ENCODE results near the gene OR10AD1. TPM values are rescaled to one million over a fixed set of nuclear protein-coding genes. Genes with fewer than 3 reads are reported as not detected.
A peak's percentile ranks its signal among the peaks of the same experiment; 100 is the strongest.

Gene OR10AD1
- total RNA-seq, 1 experiment from 2014 or later, result not detected

- Mint-ChIP-seq H3K4me3 (no peak overlapping the region), H3K36me3 (no peaks in the 10 kb centered on the region), H3K9me3 (no peaks in the 10 kb centered on the region), H3K4me1 (peaks cover 43% of the 10 kb centered on the region), H3K27ac (no peak overlapping the region), H3K27me3 (ENCODE audit: low read depth) (peaks cover 79% of the 10 kb centered on the region)
- no peak for DNase-seq (ENCODE audit: low spot score)
- TF ChIP-seq JUN (CRISPR knock-in tag; IDR thresholded peaks at IDR 0.05), result no peak
- TF ChIP-seq TP53 (CRISPR knock-in tag; IDR thresholded peaks at IDR 0.05), result no peak
- TF ChIP-seq AFF4 (CRISPR knock-in tag; IDR thresholded peaks at IDR 0.05; ENCODE audit: borderline replicate concordance), result no peak
- TF ChIP-seq ZNF263 (CRISPR knock-in tag; IDR thresholded peaks at IDR 0.05; ENCODE audit: low read depth), result no peak
- ChIA-PET POLR2A (no interaction called here), CTCF (interaction anchor here (1.2 kb wide), 2 partner anchors 17 to 276 kb away, joined by 3 to 6 read pairs; partner anchors contain the start of gene VDR)
- no peak for ATAC-seq
Measured at GRCh38 chr12:48180857-48181495, 22.1 kb downstream of the OR10AD1 start.

GRCh38 chr12:48180424-48180823 is 22.7 kb downstream of the OR10AD1 start:
- POLR2A ChIA-PET, result no interaction called here
- peaks cover 43% of the 10 kb centered on the region for H3K4me1 Mint-ChIP-seq
- ATAC-seq (no peak), DNase-seq (ENCODE audit: low spot score) (no peak)
- CTCF ChIA-PET, result interaction anchor here (1.2 to 1.8 kb wide), 2 partner anchors 9 to 231 kb away, joined by 3 to 4 read pairs; no protein-coding TSS in a partner anchor
- H3K4me3 Mint-ChIP-seq, result no peak overlapping the region
- TF ChIP-seq ZNF512 (CRISPR knock-in tag; IDR thresholded peaks at IDR 0.05; ENCODE audit: borderline replicate concordance) (0 out of 2 replicates have a peak, but pooled peaks have one; percentile 68), ZBTB43 (CRISPR knock-in tag; IDR thresholded peaks at IDR 0.05) (no peak)
- no peak overlapping the region for H3K27ac Mint-ChIP-seq
- H3K9me3 Mint-ChIP-seq, result no peaks in the 10 kb centered on the region
- peaks cover 73% of the 10 kb centered on the region for H3K27me3 Mint-ChIP-seq (ENCODE audit: low read depth)
- no peaks in the 10 kb centered on the region for H3K36me3 Mint-ChIP-seq

GRCh38 chr12:48179466-48179865 is 23.6 kb downstream of the OR10AD1 start:
- Mint-ChIP-seq H3K4me1 (peaks cover 38% of the 10 kb centered on the region), H3K27me3 (ENCODE audit: low read depth) (peaks cover 64% of the 10 kb centered on the region), H3K27ac (no peak overlapping the region), H3K4me3 (no peak overlapping the region), H3K36me3 (no peaks in the 10 kb centered on the region), H3K9me3 (no peaks in the 10 kb centered on the region)
- no peak for ATAC-seq
- TF ChIP-seq ZNF423 (CRISPR knock-in tag; IDR thresholded peaks at IDR 0.05), result no peak
- TF ChIP-seq CREM (CRISPR knock-in tag; IDR thresholded peaks at IDR 0.05), result no peak
- TF ChIP-seq NR3C1 (CRISPR knock-in tag; conservative IDR thresholded peaks at IDR 0.05; ENCODE audit: low read depth), result no peak
- CTCF ChIA-PET, result interaction anchor here (0.7 to 2.1 kb wide), 6 partner anchors 9 to 439 kb away, joined by 3 to 6 read pairs (median 4); partner anchors contain the start of gene TMEM106C
- POLR2A ChIA-PET, result no interaction called here
- no peak for DNase-seq (ENCODE audit: low spot score)

GRCh38 chr12:48177982-48178381 is 25.1 kb downstream of the OR10AD1 start:
- H3K4me3 Mint-ChIP-seq, result no peak overlapping the region
- TF ChIP-seq ZNF232 (CRISPR knock-in tag; IDR thresholded peaks at IDR 0.05), result no peak
- TF ChIP-seq TCF7 (CRISPR knock-in tag; IDR thresholded peaks at IDR 0.05; ENCODE audit: low read depth), result no peak
- TF ChIP-seq MXD4 (CRISPR knock-in tag; IDR thresholded peaks at IDR 0.05; ENCODE audit: borderline replicate concordance), result no peak
- no peak for TF ChIP-seq STAT6 (CRISPR knock-in tag; conservative IDR thresholded peaks at IDR 0.05; ENCODE audit: low read depth)
- no peak for TF ChIP-seq ZBTB21 (CRISPR knock-in tag; IDR thresholded peaks at IDR 0.05; ENCODE audit: borderline replicate concordance)
- no peak for TF ChIP-seq SMAD4 (CRISPR knock-in tag; IDR thresholded peaks at IDR 0.05)
- no peak for TF ChIP-seq NFATC4 (CRISPR knock-in tag; IDR thresholded peaks at IDR 0.05)
- no peak for TF ChIP-seq HMGXB4 (CRISPR knock-in tag; IDR thresholded peaks at IDR 0.05)

More at GRCh38 chr12:48177982-48178381, 25.1 kb downstream of the OR10AD1 start:
- POLR2A ChIA-PET, result no interaction called here
- ATAC-seq (no peak), DNase-seq (ENCODE audit: low spot score) (no peak)
- CTCF ChIA-PET, result interaction anchor here (2.1 kb wide), 1 partner anchor 19 kb away, joined by 6 read pairs; no protein-coding TSS in a partner anchor
- no peaks in the 10 kb centered on the region for H3K9me3 Mint-ChIP-seq
- no peaks in the 10 kb centered on the region for H3K36me3 Mint-ChIP-seq
- H3K27me3 Mint-ChIP-seq (ENCODE audit: low read depth), result peaks cover 50% of the 10 kb centered on the region
- H3K4me1 Mint-ChIP-seq, result peaks cover 38% of the 10 kb centered on the region
- H3K27ac Mint-ChIP-seq, result no peak overlapping the region

Measured in WTC11 (cell line).